ENCODE data around the gene SUPT20HL1. TPM values are rescaled to one million over a fixed set of nuclear protein-coding genes. Genes with fewer than 3 reads are reported as not detected.
"Not testable (repeated sequence)": the region's sequence is repeated elsewhere in the genome, so short reads cannot be mapped to it uniquely, and the experiment has no call there.

The SUPT20HL1 gene
- polyA plus RNA-seq, 1 donor, result not detected

- not testable (repeated sequence) for DNase-seq
Observed at GRCh38 chrX:24363432-24364181, 3.2 kb downstream of the SUPT20HL1 start.

GRCh38 chrX:24364326-24364725, 3.9 kb downstream of the SUPT20HL1 start:
- no peak for DNase-seq

- no peak for DNase-seq
Observed at GRCh38 chrX:24364851-24365538, 4.6 kb downstream of the SUPT20HL1 start.

GRCh38 chrX:24366762-24367400, 6.4 kb downstream of the SUPT20HL1 start:
- not testable (repeated sequence) for DNase-seq

- no peak for DNase-seq
Observed at GRCh38 chrX:24369816-24370215, 9.4 kb downstream of the SUPT20HL1 start.

- peak; percentile 59 for DNase-seq
Observed at GRCh38 chrX:24371391-24371972, 11.0 kb downstream of the SUPT20HL1 start.

- DNase-seq, result no peak
Observed at GRCh38 chrX:24372021-24372763, 11.8 kb downstream of the SUPT20HL1 start.

- no peak for DNase-seq
Observed at GRCh38 chrX:24375600-24376131, 15.2 kb downstream of the SUPT20HL1 start.

- no peak for DNase-seq
Observed at GRCh38 chrX:24376403-24376802, 16.0 kb downstream of the SUPT20HL1 start.

- DNase-seq, result no peak
Observed at GRCh38 chrX:24377195-24377594, 16.8 kb downstream of the SUPT20HL1 start.

- no peak for DNase-seq
Observed at GRCh38 chrX:24377911-24378468, 17.6 kb downstream of the SUPT20HL1 start.

GRCh38 chrX:24378706-24379105, 18.3 kb downstream of the SUPT20HL1 start:
- no peak for DNase-seq

GRCh38 chrX:24380262-24381187, 20.1 kb downstream of the SUPT20HL1 start:
- no peak for DNase-seq

- not testable (repeated sequence) for DNase-seq
Observed at GRCh38 chrX:24382315-24382714, 21.9 kb downstream of the SUPT20HL1 start.

GRCh38 chrX:24387724-24388123, 27.3 kb downstream of the SUPT20HL1 start:
- no peak for DNase-seq

- no peak for DNase-seq
Observed at GRCh38 chrX:24391389-24391788, 30.9 kb downstream of the SUPT20HL1 start.

- DNase-seq, result no peak
Observed at GRCh38 chrX:24391843-24392242, 31.4 kb downstream of the SUPT20HL1 start.

GRCh38 chrX:24392709-24393108, 32.3 kb downstream of the SUPT20HL1 start:
- no peak for DNase-seq

- peak; percentile 69 for DNase-seq
Observed at GRCh38 chrX:24395775-24396174, 35.3 kb downstream of the SUPT20HL1 start.

Data from left kidney (tissue), 2 donors.